Activated T-helper 1 cell treated with anti-CD3 and anti-CD28 coated beads, Interleukin-12 subunit alpha, Interleukin-12 subunit beta, Interleukin-2, Interleukin-4 antibody, amounts not matched to agents 30 ng/mL and 10 ng/mL and 1 ng/mL, durations not matched to agents 14 hours and 24 hours and 36 hours (primary cell): ENCODE results near the gene MBIP. TPM values are rescaled to one million over a fixed set of nuclear protein-coding genes. Genes with fewer than 3 reads are reported as not detected.
A peak's percentile ranks its signal among the peaks of the same experiment; 100 is the strongest.

Experiments
- DNase-seq: peaks from one replicate; pipeline ENCODE4 v3.0.0; 2021; ENCODE audit warnings: low spot score
- H3K27ac Mint-ChIP-seq: one replicate; pipeline ENCODE4 v1.8.0; 2021; ENCODE audit warnings: mild to moderate bottlenecking, mixed read lengths
- H3K27me3 Mint-ChIP-seq: one replicate; pipeline ENCODE4 v1.8.0; 2022; ENCODE audit warnings: mild to moderate bottlenecking, moderate library complexity, mixed read lengths; ENCODE audit not compliant: insufficient read depth
- H3K36me3 Mint-ChIP-seq: one replicate; pipeline ENCODE4 v1.8.0; 2021; ENCODE audit warnings: low read depth, mixed read lengths
- H3K4me1 Mint-ChIP-seq: one replicate; pipeline ENCODE4 v1.8.0; 2021; ENCODE audit warnings: low read depth, mixed read lengths
- H3K4me3 Mint-ChIP-seq: one replicate; pipeline ENCODE4 v1.8.0; 2021; ENCODE audit warnings: mild to moderate bottlenecking, moderate library complexity, mixed read lengths
- H3K9me3 Mint-ChIP-seq: one replicate; pipeline ENCODE4 v1.8.0; 2021; ENCODE audit warnings: mixed read lengths
- intact Hi-C: fragments of 100-400 bp; cut with micrococcal nuclease; formaldehyde crosslinking; loops from one replicate; pipeline ENCODE4 v1.15.1; 2024
- total RNA-seq: library from RNA; stranded (reverse); gene quantifications from 2 replicates; pipeline ENCODE4 v1.2.3, GENCODE V29; 2022

Gene MBIP
- total RNA-seq, 1 donor from 2014 or later: 33.4 TPM

GRCh38 chr14:36275741-36276140 lies 44.7 kb downstream of the MBIP start:
- Mint-ChIP-seq H3K4me3 (no peak overlapping the region), H3K4me1 (peaks cover 8% of the 10 kb centered on the region), H3K27ac (no peak overlapping the region), H3K9me3 (no peaks in the 10 kb centered on the region), H3K27me3 (peaks cover 52% of the 10 kb centered on the region), H3K36me3 (no peaks in the 10 kb centered on the region)
- no peak for DNase-seq
- intact Hi-C loops: no loop called here

DNA sequence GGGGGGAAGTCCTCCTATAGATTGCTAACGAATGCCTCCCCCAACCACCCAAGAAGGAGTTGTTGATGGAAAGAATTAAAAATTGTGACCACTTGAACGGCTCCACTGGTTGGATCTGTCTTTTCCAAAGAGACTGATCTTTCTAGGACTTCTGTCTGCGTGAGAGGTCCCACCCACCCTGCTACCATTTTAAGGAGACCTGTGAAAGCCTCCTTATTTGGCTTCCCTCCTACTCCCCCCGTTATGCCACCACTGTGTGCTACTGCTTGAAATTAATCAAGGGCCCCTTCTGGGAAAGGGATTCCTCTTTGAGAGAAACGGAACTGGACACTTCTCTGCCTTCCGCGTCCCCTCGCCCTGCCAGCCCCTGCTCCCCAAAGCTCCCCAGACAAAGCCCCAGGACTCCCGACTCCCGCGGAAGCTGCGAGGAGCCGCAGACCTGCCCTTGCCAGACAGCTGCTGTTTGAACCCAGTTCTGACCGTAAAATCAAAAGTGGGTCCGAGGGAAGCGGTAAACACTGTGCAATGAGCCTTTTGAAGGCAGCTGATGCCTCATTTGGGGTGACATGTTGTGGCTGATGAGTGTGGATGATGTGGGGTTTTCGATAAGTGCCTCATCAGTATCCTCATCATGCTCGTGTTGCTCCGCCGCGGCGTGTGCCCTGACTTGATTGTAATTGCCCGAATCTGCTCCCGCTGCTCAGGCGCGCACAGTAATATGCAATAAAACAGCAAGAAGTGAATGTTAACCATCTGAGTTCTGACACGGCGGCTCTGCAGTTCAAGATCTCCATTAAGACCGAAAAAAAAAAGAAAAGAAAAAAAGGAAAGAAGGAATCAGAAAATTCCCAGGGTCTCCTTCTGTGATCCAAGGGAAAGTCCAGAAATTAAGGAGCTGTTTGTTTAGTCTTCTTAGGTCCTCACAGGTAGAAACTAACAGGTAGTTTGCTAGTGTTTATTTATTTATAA lies 48.2 kb downstream of the MBIP start:
- intact Hi-C loops: no loop called here
- Mint-ChIP-seq H3K4me3 (peak overlapping the region; percentile 61), H3K36me3 (no peaks in the 10 kb centered on the region), H3K9me3 (no peaks in the 10 kb centered on the region), H3K27me3 (peaks cover 42% of the 10 kb centered on the region), H3K4me1 (peaks cover 8% of the 10 kb centered on the region), H3K27ac (no peak overlapping the region)
- no peak for DNase-seq

DNA sequence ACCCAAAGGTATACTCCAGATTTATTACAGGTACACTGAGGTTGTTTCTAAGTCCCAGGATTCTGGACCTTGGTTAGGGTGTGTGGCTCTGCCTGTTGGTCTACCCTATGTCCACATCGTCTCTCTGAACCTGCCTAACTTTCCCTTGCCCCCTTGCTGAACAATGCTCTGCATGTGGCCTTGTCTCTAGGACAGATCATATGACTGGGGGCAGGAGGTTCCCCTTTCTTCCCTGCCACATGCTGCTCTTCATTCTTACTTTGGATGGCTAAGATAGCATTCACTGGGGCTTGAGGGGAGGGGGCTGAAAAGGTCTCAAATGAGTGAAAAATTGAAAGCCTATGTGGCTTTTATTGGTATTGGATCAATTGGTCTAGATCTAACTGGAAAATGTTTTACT lies 49.2 kb downstream of the MBIP start:
- Mint-ChIP-seq H3K36me3 (no peaks in the 10 kb centered on the region), H3K4me3 (no peak overlapping the region), H3K4me1 (peaks cover 8% of the 10 kb centered on the region), H3K27me3 (peaks cover 34% of the 10 kb centered on the region), H3K9me3 (no peaks in the 10 kb centered on the region), H3K27ac (no peak overlapping the region)
- intact Hi-C loops: no loop called here
- DNase-seq: no peak

GRCh38 chr14:36270191-36270590 lies 50.2 kb downstream of the MBIP start:
- Mint-ChIP-seq H3K4me3 (no peak overlapping the region), H3K4me1 (peaks cover 8% of the 10 kb centered on the region), H3K27me3 (peaks cover 34% of the 10 kb centered on the region), H3K36me3 (no peaks in the 10 kb centered on the region), H3K27ac (no peak overlapping the region), H3K9me3 (no peaks in the 10 kb centered on the region)
- DNase-seq: no peak
- intact Hi-C loops: no loop called here

DNA sequence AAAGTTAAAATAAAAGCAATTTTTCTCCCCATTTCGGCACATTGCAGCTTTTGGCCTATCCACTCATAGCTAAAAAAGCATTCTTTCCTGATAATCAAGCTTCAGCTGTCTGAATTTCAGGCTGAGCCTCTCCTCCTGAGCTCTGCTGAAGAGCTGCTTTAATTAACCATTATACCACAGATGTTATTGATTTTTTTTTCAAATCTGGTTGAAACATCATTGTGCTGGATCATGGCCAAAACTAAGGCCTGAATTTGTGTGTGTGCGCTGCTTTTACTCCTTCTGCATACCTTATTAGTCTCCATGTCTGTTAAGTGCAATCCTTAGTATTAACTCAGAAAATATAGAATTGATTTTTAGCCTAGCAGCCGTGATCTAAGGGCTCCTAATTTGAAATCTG lies 52.3 kb downstream of the MBIP start:
- peaks cover 22% of the 10 kb centered on the region for H3K27me3 Mint-ChIP-seq
- no peak overlapping the region for H3K4me3 Mint-ChIP-seq

DNA sequence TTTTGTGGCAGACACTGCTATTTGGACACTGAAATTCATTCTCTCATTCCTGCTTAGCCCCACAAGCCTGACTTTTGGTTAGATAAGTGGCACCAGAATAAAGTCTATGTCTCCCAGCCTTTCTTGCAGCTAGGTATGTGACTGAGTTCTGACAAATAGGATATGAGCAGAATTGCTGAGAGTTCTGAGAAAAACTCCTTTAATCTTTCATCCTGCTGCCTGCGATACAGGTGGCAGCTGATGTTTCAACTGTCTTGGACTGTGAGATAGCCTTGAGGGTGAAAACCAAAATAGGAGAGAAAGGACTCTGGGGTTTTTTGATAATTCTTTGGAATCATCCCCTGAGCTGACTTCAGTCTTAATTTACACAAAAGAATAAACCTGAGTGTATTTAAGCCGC lies 55.8 kb downstream of the MBIP start:
- Mint-ChIP-seq H3K4me1 (no peaks in the 10 kb centered on the region), H3K27me3 (peaks cover 4% of the 10 kb centered on the region), H3K4me3 (no peak overlapping the region), H3K27ac (no peak overlapping the region), H3K9me3 (no peaks in the 10 kb centered on the region), H3K36me3 (no peaks in the 10 kb centered on the region)
- no peak for DNase-seq
- intact Hi-C loops: no loop called here

More for the DNA sequence above, 52.3 kb downstream of the MBIP start:
- H3K27ac Mint-ChIP-seq: no peak overlapping the region
- intact Hi-C loops: no loop called here
- no peaks in the 10 kb centered on the region for H3K36me3 Mint-ChIP-seq
- peaks cover 8% of the 10 kb centered on the region for H3K4me1 Mint-ChIP-seq
- no peak for DNase-seq
- H3K9me3 Mint-ChIP-seq: no peaks in the 10 kb centered on the region

DNA sequence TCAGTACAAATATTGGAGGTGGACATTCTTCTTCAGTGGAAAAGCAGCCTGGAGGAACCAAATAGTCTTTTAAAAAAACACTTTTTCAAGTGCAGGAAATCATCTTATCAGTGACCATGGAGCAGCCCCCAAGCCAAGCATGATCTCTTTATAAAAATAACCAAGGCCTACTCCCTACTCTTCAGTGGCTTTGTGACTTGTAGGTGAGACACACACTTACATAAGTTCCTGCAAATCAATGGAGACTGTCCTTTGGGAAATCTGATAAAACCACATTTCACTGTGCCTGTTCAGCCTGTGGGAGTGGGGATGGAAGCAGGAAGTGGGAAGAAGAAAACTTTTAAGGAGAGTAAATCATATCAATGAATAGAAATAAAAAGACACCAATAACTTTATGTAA lies 56.3 kb downstream of the MBIP start:
- intact Hi-C loops: no loop called here
- Mint-ChIP-seq H3K4me3 (no peak overlapping the region), H3K36me3 (no peaks in the 10 kb centered on the region), H3K27ac (no peak overlapping the region), H3K27me3 (peaks cover 4% of the 10 kb centered on the region), H3K9me3 (no peaks in the 10 kb centered on the region), H3K4me1 (no peaks in the 10 kb centered on the region)
- DNase-seq: no peak

DNA sequence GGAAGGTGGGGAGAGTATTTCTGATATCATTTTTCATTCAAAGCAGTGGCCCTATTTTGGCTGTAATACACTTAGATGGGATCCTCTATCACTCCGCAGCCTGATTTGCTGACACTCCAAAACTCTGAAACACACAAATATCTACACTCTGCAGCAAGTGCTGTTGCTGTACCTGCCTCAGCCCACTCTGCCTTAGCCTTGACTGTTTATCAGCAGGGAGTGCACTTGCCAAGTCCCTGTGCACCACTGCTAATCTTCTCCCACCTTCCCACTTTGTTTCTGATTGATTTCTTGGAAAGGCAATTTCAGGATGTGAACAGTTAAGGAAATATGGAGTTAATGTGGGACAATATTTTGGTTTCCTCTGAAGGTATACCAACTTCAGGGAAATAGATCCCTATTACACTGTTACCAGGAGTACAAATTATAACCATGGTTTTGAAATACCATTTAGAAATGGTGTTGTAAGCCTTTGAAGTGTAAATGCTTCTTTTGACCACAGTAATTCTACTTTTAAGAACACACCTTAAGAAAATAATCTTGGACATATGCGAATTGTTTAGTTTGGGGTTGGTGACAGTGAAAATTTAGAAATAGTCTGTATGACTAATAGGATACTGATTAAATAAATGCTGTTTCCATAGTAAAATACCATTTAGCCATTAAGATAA lies 59.3 kb downstream of the MBIP start:
- no peak overlapping the region for H3K27ac Mint-ChIP-seq
- intact Hi-C loops: no loop called here
- H3K27me3 Mint-ChIP-seq: peaks cover 4% of the 10 kb centered on the region
- H3K36me3 Mint-ChIP-seq: no peaks in the 10 kb centered on the region
- no peak overlapping the region for H3K4me3 Mint-ChIP-seq
- no peaks in the 10 kb centered on the region for H3K9me3 Mint-ChIP-seq
- no peak for DNase-seq
- H3K4me1 Mint-ChIP-seq: no peaks in the 10 kb centered on the region

GRCh38 chr14:36258241-36258640 lies 62.2 kb downstream of the MBIP start:
- H3K27ac Mint-ChIP-seq: no peak overlapping the region
- H3K4me3 Mint-ChIP-seq: no peak overlapping the region
- no peaks in the 10 kb centered on the region for H3K9me3 Mint-ChIP-seq
- intact Hi-C loops: no loop called here
- peaks cover 13% of the 10 kb centered on the region for H3K27me3 Mint-ChIP-seq
- H3K4me1 Mint-ChIP-seq: no peaks in the 10 kb centered on the region
- no peak for DNase-seq
- H3K36me3 Mint-ChIP-seq: no peaks in the 10 kb centered on the region

DNA sequence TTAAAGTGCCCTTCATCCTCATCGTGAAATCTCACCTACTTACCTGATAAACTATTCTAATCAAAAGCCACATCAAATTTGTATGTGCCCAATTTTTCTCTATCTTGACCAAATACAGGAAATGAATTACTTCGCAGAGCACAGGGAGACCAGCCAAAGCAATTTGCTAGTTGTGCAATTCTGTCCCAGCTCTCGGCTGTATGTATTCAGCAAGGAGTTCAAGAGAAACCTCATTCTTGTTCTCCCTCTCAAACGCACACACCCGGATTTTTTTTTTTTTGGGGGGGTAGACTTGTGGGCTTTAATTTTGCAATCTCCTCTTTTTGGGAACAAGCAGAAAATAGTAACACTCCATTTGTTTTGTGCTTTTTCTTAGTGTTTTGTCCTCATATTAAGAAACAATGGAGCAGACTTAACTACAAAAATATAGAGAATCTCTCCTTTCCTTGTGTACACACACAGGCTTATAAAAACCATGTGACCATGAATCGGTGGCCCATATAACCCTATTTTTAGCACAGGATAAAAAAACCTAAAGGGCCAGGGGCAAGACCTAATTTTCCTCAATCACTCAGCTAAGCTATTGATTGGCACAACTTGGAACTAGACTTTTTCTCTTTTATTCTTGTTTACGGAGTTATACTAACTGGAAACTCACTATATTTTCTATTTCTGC lies 64.2 kb downstream of the MBIP start:
- no peaks in the 10 kb centered on the region for H3K4me1 Mint-ChIP-seq
- intact Hi-C loops: no loop called here
- DNase-seq: no peak
- H3K9me3 Mint-ChIP-seq: no peaks in the 10 kb centered on the region
- H3K36me3 Mint-ChIP-seq: no peaks in the 10 kb centered on the region
- H3K27me3 Mint-ChIP-seq: peaks cover 9% of the 10 kb centered on the region
- no peak overlapping the region for H3K27ac Mint-ChIP-seq
- H3K4me3 Mint-ChIP-seq: no peak overlapping the region

DNA sequence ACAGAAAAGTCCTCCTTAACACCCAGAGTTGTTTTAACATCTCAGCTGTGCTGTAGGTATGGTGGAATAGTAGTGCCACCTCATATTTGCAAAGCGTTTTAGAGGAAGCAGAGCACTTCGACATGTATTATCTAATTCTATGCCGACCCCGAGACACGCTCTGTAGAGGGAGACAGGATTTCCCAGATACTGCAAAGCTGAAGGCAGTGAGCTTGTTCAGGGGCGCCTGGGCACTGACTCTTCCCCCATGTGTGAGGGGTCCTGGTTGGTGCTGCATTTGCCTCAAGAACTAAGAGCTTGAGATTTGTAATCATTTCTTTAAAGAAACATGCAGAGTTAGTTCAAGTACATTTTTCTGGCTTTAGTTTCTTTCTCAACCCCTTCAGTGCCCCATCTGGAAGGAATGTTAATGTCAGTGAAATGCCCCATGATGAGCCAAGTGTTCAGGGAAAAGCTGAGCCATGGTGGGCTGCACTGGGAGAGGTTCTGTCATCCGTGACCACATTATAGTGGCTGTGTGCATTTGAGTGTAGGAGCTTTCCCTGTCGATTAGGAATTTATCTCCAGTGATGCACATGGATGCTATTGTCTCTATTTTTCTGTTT lies 66.3 kb downstream of the MBIP start:
- intact Hi-C loops: no loop called here
- no peak overlapping the region for H3K27ac Mint-ChIP-seq
- no peaks in the 10 kb centered on the region for H3K36me3 Mint-ChIP-seq
- no peaks in the 10 kb centered on the region for H3K9me3 Mint-ChIP-seq
- no peak overlapping the region for H3K4me3 Mint-ChIP-seq
- no peak for DNase-seq
- peaks cover 9% of the 10 kb centered on the region for H3K27me3 Mint-ChIP-seq
- H3K4me1 Mint-ChIP-seq: no peaks in the 10 kb centered on the region
